Right lobe of liver (tissue), 4 donors: ENCODE results near the gene NOL4L.

Source experiments
- POLR2A ChIP-seq: fragments of 450-650 bp; IDR thresholded peaks from one replicate; pipeline ENCODE4 v1.6.1; 2017; ENCODE audit warnings: antibody characterized with exemption, mild to moderate bottlenecking
- TF ChIP-seq, protein P1 (sequence below), 4 donors: fragments of 200-600 bp in 3 of 4; fragments of 450-650 bp in 1 of 4; IDR thresholded peaks; one replicate each; pipeline versions ENCODE4 v1.5.1 to v1.8.0; 2016 to 2022; ENCODE audit warnings: antibody characterized with exemption in 4 of 4, mild to moderate bottlenecking in 2 of 4
- donor health status: DM: no; HTN: no; CAD: no.
- donor health status: DM: no; HTN: no; CAD: no.
- donor health status: DM: no; HTN: yes; CAD: no.

DNA sequence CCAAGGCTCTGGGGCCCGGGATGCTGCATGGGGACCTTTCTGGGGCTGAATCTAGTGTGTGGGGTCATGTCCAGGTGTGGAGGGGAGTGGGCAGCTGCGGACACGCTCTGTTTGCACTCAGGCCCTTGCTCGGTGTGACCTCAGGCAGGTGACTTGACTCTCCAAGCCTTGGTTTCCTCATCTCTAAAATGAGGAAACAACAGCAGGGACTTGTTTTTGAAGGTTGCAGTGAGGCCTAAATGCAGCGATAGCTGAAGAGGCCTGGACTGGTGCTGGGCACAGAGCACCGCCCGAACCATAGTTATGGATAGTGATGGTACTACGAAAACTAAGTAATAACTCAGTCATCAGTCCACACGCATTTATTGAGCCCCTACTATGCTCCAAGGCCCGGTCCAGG is 91.8 kb downstream of the NOL4L start:
- no peak for TF ChIP-seq POLR2A
- TF ChIP-seq, protein P1, sequence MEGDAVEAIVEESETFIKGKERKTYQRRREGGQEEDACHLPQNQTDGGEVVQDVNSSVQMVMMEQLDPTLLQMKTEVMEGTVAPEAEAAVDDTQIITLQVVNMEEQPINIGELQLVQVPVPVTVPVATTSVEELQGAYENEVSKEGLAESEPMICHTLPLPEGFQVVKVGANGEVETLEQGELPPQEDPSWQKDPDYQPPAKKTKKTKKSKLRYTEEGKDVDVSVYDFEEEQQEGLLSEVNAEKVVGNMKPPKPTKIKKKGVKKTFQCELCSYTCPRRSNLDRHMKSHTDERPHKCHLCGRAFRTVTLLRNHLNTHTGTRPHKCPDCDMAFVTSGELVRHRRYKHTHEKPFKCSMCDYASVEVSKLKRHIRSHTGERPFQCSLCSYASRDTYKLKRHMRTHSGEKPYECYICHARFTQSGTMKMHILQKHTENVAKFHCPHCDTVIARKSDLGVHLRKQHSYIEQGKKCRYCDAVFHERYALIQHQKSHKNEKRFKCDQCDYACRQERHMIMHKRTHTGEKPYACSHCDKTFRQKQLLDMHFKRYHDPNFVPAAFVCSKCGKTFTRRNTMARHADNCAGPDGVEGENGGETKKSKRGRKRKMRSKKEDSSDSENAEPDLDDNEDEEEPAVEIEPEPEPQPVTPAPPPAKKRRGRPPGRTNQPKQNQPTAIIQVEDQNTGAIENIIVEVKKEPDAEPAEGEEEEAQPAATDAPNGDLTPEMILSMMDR (IDR thresholded peaks at IDR 0.05), result no peak
